ENCODE data around the gene HIPK4.
A peak's percentile ranks its signal among the peaks of the same experiment; 100 is the strongest.
"Not testable (repeated sequence)": the region's sequence is repeated elsewhere in the genome, so short reads cannot be mapped to it uniquely, and the experiment has no call there.

The HIPK4 gene

DNA sequence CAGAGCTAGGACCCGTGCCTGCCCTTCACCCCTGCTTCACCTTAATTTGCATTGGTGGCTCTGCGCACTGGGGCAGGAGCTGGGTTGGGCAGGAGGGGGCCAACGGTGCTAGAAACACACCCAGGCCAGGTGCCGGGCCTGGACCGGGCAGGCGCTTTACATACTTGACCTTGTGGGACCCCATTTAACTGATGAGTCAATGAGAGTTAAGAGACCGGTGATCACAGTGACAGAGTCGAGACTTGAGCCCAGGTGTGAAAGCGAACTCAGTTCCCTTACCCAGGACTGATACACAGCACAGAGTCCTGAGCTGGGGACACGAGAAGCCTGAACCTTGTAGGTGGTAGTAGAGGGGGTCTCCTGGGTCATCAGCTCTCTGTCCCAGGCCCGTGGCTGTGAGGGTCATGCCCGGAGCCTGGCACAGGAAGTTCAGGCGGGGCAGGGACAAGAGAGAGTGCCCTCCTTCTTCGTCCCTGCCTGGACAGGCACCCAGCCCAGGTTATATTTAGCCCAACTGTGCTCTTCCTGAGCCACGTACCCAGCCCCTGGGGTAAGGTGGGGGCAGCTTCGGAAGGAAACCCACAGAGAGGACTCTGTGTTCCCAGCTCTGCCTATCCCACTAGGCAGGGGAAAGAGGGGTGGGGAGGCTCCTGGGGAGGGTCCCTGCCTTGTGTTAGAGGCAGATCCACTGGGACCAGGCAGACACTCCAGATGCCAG, 21.3 kb upstream of the HIPK4 start:
- ATAC-seq (ENCODE audit: low read depth) (peak; percentile 57), DNase-seq (ENCODE audit: low spot score) (no peak)
- Histone ChIP-seq H3K36me3 (ENCODE audit: low read depth) (no peaks in the 10 kb centered on the region), H3K27me3 (ENCODE audit: insufficient read depth, poor library complexity, severe bottlenecking) (no peaks in the 10 kb centered on the region), H3K9me3 (ENCODE audit: severe bottlenecking) (no peaks in the 10 kb centered on the region), H3K4me3 (ENCODE audit: severe bottlenecking) (no peak overlapping the region), H3K27ac (ENCODE audit: poor library complexity, severe bottlenecking) (peak overlapping the region; percentile 19), H3K4me1 (ENCODE audit: insufficient read depth, poor library complexity, severe bottlenecking) (peaks cover 12% of the 10 kb centered on the region)
- TF ChIP-seq, protein P1, sequence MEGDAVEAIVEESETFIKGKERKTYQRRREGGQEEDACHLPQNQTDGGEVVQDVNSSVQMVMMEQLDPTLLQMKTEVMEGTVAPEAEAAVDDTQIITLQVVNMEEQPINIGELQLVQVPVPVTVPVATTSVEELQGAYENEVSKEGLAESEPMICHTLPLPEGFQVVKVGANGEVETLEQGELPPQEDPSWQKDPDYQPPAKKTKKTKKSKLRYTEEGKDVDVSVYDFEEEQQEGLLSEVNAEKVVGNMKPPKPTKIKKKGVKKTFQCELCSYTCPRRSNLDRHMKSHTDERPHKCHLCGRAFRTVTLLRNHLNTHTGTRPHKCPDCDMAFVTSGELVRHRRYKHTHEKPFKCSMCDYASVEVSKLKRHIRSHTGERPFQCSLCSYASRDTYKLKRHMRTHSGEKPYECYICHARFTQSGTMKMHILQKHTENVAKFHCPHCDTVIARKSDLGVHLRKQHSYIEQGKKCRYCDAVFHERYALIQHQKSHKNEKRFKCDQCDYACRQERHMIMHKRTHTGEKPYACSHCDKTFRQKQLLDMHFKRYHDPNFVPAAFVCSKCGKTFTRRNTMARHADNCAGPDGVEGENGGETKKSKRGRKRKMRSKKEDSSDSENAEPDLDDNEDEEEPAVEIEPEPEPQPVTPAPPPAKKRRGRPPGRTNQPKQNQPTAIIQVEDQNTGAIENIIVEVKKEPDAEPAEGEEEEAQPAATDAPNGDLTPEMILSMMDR (IDR thresholded peaks at IDR 0.05; ENCODE audit: poor library complexity, severe bottlenecking): no peak

DNA sequence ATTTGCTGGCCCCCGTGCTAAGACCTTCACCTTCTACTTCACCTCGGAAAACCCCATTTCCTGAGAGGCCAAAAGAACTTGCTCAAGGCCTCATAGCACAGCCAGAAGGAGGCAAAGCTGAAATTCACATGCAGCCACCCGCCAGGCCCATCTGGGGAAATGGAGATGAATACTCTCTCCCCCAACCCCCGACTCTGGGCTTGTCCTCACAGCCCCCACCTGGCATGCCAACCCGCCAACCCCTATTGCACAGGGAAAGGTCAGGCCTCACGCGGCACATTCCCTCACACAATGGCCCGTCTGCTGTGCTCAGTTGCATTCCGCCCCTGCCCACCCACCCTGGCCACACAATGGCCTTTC, 20.0 kb upstream of the HIPK4 start:
- no peaks in the 10 kb centered on the region for H3K9me3 ChIP-seq (ENCODE audit: severe bottlenecking)
- H3K27ac ChIP-seq (ENCODE audit: poor library complexity, severe bottlenecking): no peak overlapping the region
- ATAC-seq (ENCODE audit: low read depth): no peak
- TF ChIP-seq, protein P1 (IDR thresholded peaks at IDR 0.05; ENCODE audit: poor library complexity, severe bottlenecking): no peak
- peaks cover 12% of the 10 kb centered on the region for H3K4me1 ChIP-seq (ENCODE audit: insufficient read depth, poor library complexity, severe bottlenecking)
- H3K27me3 ChIP-seq (ENCODE audit: insufficient read depth, poor library complexity, severe bottlenecking): no peaks in the 10 kb centered on the region
- no peak for DNase-seq (ENCODE audit: low spot score)
- H3K4me3 ChIP-seq (ENCODE audit: severe bottlenecking): no peak overlapping the region
- H3K36me3 ChIP-seq (ENCODE audit: low read depth): no peaks in the 10 kb centered on the region

DNA sequence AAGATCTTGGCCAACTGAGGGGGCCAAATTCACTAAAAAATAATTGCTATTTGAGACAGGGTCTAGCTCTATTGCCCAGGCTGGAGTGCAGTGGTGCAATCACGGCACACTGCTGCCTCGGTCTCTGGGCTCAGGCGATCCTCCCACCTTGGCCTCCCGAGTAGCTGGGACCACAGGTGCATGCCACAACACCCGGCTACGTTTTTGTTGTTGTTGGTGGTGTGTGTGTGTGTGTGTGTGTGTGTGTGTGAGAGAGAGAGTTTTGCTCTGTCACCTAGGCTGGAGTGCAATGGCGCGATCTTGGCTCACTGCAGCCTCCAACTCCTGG, 18.6 kb upstream of the HIPK4 start:
- not testable (repeated sequence) for H3K9me3 ChIP-seq (ENCODE audit: severe bottlenecking); H3K36me3 ChIP-seq (ENCODE audit: low read depth); DNase-seq (ENCODE audit: low spot score); ATAC-seq (ENCODE audit: low read depth); H3K4me3 ChIP-seq (ENCODE audit: severe bottlenecking); H3K27me3 ChIP-seq (ENCODE audit: insufficient read depth, poor library complexity, severe bottlenecking); H3K27ac ChIP-seq (ENCODE audit: poor library complexity, severe bottlenecking)
- H3K4me1 ChIP-seq (ENCODE audit: insufficient read depth, poor library complexity, severe bottlenecking): peaks cover 12% of the 10 kb centered on the region

DNA sequence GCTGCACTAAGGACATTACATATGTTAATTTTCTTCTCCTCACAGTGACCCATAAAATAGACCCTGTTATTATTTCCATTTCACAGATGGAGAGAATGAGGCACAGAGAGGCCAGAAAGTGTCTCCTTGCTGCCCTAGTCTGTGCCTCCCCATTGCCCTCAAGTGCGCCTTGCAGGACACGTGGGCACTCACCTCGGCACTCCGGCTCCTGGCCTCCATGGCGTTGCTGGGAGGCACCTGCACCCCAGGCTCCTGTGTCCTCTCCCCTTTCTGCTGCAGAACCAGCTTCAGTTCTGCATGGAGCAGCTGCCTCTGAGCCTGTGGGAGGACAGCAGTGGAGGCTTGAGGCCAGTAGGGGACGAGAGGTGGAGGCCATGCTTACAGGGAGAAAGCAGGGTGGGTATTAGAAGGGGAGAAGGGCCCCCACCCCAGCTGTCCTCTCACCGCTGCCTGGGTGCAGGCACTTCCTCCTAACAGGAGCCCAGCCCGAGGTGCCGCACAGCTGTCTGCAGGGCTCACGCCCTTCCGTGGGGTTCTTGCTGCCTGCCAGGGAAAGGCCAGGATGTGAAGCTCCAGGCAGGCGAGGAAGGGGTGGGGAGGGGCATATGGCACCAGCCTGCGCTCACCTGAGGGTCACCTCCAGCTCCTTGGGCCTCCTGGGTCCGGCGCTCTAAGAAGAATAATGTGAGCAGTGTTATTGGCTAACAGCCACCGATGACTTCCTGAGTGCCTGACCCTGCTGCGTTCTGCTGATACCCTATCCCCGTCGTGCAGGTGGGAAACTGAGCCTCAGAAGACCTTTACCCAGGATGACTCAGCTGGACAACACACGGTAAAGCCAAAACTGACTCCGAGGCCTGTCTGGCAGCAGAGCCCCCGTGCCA, 18.0 kb upstream of the HIPK4 start:
- Histone ChIP-seq H3K27me3 (ENCODE audit: insufficient read depth, poor library complexity, severe bottlenecking) (no peaks in the 10 kb centered on the region), H3K9me3 (ENCODE audit: severe bottlenecking) (no peaks in the 10 kb centered on the region), H3K36me3 (ENCODE audit: low read depth) (no peaks in the 10 kb centered on the region), H3K4me1 (ENCODE audit: insufficient read depth, poor library complexity, severe bottlenecking) (peaks cover 12% of the 10 kb centered on the region), H3K27ac (ENCODE audit: poor library complexity, severe bottlenecking) (no peak overlapping the region), H3K4me3 (ENCODE audit: severe bottlenecking) (no peak overlapping the region)
- TF ChIP-seq, protein P1 (IDR thresholded peaks at IDR 0.05; ENCODE audit: poor library complexity, severe bottlenecking): no peak
- ATAC-seq (ENCODE audit: low read depth) (no peak), DNase-seq (ENCODE audit: low spot score) (no peak)

DNA sequence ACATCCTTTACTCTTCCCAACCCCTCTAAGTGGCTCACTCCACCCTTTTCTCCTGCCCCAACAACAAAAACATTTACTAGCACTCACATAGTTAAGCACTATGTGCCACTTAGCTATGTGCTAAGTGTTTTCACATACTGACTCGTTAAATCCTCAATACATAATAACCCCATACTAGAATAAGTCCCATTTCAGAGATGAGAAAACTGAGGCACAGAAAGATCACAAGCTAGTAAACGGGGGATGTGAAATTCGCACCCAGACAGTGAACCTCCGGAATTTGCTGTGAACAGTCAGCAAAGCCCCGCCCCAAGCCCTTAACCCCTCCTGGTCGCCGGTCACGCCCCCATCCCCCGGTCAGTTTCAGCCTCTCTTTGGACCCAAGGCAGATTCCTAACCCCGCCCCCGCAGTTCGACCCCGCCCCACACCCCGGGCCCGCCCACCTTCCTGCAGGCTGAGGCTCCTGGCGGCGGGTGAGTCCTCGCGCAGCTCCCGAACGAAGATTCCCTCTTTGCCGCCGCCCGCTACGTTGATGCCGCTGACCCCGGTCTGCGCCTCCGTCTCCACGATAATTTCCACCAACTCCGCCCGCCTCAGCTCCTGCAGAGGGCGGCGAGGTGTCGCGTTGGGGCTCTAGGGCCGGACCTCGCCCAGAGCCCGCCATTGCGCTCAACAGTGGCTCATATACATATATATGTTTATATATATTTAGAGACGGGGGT, 13.4 kb upstream of the HIPK4 start:
- peak; percentile 70 for ATAC-seq (ENCODE audit: low read depth)
- H3K4me3 ChIP-seq (ENCODE audit: severe bottlenecking): peak overlapping the region; percentile 41

More for the DNA sequence above, 13.4 kb upstream of the HIPK4 start:
- Histone ChIP-seq H3K36me3 (ENCODE audit: low read depth) (no peaks in the 10 kb centered on the region), H3K9me3 (ENCODE audit: severe bottlenecking) (no peaks in the 10 kb centered on the region), H3K4me1 (ENCODE audit: insufficient read depth, poor library complexity, severe bottlenecking) (no peaks in the 10 kb centered on the region), H3K27ac (ENCODE audit: poor library complexity, severe bottlenecking) (peak overlapping the region; percentile 25), H3K27me3 (ENCODE audit: insufficient read depth, poor library complexity, severe bottlenecking) (no peaks in the 10 kb centered on the region)
- peak; percentile 93 for DNase-seq (ENCODE audit: low spot score)
- TF ChIP-seq, protein P1 (IDR thresholded peaks at IDR 0.05; ENCODE audit: poor library complexity, severe bottlenecking): no peak
